ENCODE results near the gene RASSF5. TPM values are rescaled to one million over a fixed set of nuclear protein-coding genes. Genes with fewer than 3 reads are reported as not detected.

RASSF5 gene
- total RNA-seq, 1 experiment from 2014 or later: 0.75 TPM

DNA sequence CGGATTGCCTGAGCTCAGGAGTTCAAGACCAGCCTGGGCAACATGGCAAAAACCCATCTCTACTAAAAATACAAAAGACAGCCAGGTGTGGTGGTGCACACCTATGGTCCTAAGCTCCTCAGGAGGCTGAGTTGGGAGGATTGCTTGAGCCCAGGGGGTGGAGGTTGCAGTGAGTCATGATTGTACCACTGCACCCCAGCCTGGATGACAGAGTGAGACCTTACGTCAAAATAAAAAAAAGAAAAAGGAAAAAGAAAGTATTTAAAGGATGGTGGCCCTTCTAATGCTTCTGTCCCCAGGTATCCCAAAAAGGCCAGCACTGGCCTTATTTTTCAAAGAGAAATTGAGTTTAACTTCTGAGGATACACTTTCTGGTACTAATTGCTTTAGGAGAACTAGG, 35.3 kb upstream of the RASSF5 start:
- Histone ChIP-seq H3K4me3 (ENCODE audit: low read depth, low read length, poor library complexity, severe bottlenecking) (no peak overlapping the region), H3K27ac (ENCODE audit: low read depth, low read length, poor library complexity, severe bottlenecking) (no peak overlapping the region), H3K4me1 (ENCODE audit: insufficient read depth, low read length, poor library complexity, severe bottlenecking) (peaks cover 33% of the 10 kb centered on the region), H3K36me3 (ENCODE audit: insufficient read depth, low read length, poor library complexity, severe bottlenecking) (no peaks in the 10 kb centered on the region), H3K27me3 (replicated peaks; ENCODE audit: insufficient read depth, low read depth, low read length, poor library complexity) (no peaks in the 10 kb centered on the region), H3K9me3 (ENCODE audit: low read depth, low read length, poor library complexity, severe bottlenecking) (no peaks in the 10 kb centered on the region)
- CTCF ChIA-PET: no interaction called here
- POLR2A ChIA-PET (ENCODE audit: low non-redundant PET): no interaction called here
- TF ChIP-seq EZH2 (IDR thresholded peaks at IDR 0.05; ENCODE audit: borderline replicate concordance, low read depth, low read length, poor library complexity, severe bottlenecking): no peak
- BruUV-seq (replicated peaks): no TSS peak
- DNase-seq (ENCODE audit: low spot score): no peak
- intact Hi-C loops (cut with micrococcal nuclease; ENCODE audit: unreplicated experiment): loop anchor here (10.0 kb wide), 1 partner anchor 513 kb away; no protein-coding TSS in a partner anchor

DNA sequence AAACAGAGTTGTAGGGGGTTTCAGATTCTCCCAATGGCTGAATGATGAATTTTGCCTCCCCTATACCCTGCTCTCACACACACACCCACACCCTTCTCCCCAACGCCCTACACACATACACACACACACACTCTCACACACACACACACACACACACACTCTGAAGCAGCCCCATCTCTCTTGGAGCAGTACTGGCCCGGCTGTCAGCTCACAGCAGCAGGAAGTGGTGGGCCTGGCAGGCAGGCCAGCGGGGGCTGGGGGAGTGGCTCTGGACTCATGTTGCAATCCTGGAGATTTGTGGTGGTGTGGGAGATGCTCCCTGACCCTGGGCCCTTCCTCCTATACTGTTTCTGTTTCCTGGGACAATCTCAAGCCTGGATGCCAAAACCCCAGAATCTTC, 34.9 kb upstream of the RASSF5 start:
- H3K9me3 ChIP-seq (ENCODE audit: low read depth, low read length, poor library complexity, severe bottlenecking): no peaks in the 10 kb centered on the region
- peak; percentile 52 for DNase-seq (ENCODE audit: low spot score)
- H3K36me3 ChIP-seq (ENCODE audit: insufficient read depth, low read length, poor library complexity, severe bottlenecking): no peaks in the 10 kb centered on the region
- ChIA-PET POLR2A (ENCODE audit: low non-redundant PET) (no interaction called here), CTCF (no interaction called here)
- no peaks in the 10 kb centered on the region for H3K27me3 ChIP-seq (replicated peaks; ENCODE audit: insufficient read depth, low read depth, low read length, poor library complexity)
- no peak overlapping the region for H3K4me3 ChIP-seq (ENCODE audit: low read depth, low read length, poor library complexity, severe bottlenecking)
- intact Hi-C loops (cut with micrococcal nuclease; ENCODE audit: unreplicated experiment): loop anchor here (10.0 kb wide), 1 partner anchor 512 kb away; no protein-coding TSS in a partner anchor
- TF ChIP-seq, protein P1, sequence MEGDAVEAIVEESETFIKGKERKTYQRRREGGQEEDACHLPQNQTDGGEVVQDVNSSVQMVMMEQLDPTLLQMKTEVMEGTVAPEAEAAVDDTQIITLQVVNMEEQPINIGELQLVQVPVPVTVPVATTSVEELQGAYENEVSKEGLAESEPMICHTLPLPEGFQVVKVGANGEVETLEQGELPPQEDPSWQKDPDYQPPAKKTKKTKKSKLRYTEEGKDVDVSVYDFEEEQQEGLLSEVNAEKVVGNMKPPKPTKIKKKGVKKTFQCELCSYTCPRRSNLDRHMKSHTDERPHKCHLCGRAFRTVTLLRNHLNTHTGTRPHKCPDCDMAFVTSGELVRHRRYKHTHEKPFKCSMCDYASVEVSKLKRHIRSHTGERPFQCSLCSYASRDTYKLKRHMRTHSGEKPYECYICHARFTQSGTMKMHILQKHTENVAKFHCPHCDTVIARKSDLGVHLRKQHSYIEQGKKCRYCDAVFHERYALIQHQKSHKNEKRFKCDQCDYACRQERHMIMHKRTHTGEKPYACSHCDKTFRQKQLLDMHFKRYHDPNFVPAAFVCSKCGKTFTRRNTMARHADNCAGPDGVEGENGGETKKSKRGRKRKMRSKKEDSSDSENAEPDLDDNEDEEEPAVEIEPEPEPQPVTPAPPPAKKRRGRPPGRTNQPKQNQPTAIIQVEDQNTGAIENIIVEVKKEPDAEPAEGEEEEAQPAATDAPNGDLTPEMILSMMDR (conservative IDR thresholded peaks at IDR 0.05; ENCODE audit: low read depth, low read length): no peak
- no peak for TF ChIP-seq EZH2 (IDR thresholded peaks at IDR 0.05; ENCODE audit: borderline replicate concordance, low read depth, low read length, poor library complexity, severe bottlenecking)
- H3K27ac ChIP-seq (ENCODE audit: low read depth, low read length, poor library complexity, severe bottlenecking): no peak overlapping the region
- BruUV-seq (replicated peaks): no TSS peak
- H3K4me1 ChIP-seq (ENCODE audit: insufficient read depth, low read length, poor library complexity, severe bottlenecking): peaks cover 33% of the 10 kb centered on the region

DNA sequence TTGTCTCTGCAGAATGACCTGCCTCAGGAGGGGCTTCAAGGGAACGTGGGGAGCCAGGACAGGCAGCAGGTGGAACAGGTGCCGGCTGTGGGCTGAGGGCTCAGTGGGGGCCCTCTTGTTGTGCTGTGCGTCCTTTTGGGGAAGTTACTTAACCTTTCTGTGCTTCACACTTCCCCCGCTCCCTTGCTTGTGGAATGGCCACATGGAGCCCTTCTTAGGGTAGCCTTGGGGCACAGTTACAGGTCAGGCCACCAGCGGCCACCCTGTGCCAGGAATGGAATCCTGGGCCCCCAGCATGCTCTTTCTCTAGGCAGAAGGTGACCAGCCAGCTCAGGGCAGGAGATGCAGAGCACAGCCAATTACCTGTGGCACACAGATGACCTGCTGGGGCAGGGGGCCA, 34.4 kb upstream of the RASSF5 start:
- H3K4me3 ChIP-seq (ENCODE audit: low read depth, low read length, poor library complexity, severe bottlenecking): no peak overlapping the region
- BruUV-seq (replicated peaks): no TSS peak
- TF ChIP-seq, protein P1 (conservative IDR thresholded peaks at IDR 0.05; ENCODE audit: low read depth, low read length): no peak
- no peak for TF ChIP-seq EZH2 (IDR thresholded peaks at IDR 0.05; ENCODE audit: borderline replicate concordance, low read depth, low read length, poor library complexity, severe bottlenecking)
- H3K9me3 ChIP-seq (ENCODE audit: low read depth, low read length, poor library complexity, severe bottlenecking): no peaks in the 10 kb centered on the region
- DNase-seq (ENCODE audit: low spot score): no peak
- ChIA-PET POLR2A (ENCODE audit: low non-redundant PET) (no interaction called here), CTCF (no interaction called here)
- no peaks in the 10 kb centered on the region for H3K27me3 ChIP-seq (replicated peaks; ENCODE audit: insufficient read depth, low read depth, low read length, poor library complexity)
- peaks cover 33% of the 10 kb centered on the region for H3K4me1 ChIP-seq (ENCODE audit: insufficient read depth, low read length, poor library complexity, severe bottlenecking)
- intact Hi-C loops (cut with micrococcal nuclease; ENCODE audit: unreplicated experiment): loop anchor here (10.0 kb wide), 1 partner anchor 512 kb away; no protein-coding TSS in a partner anchor
- no peak overlapping the region for H3K27ac ChIP-seq (ENCODE audit: low read depth, low read length, poor library complexity, severe bottlenecking)
- no peaks in the 10 kb centered on the region for H3K36me3 ChIP-seq (ENCODE audit: insufficient read depth, low read length, poor library complexity, severe bottlenecking)

DNA sequence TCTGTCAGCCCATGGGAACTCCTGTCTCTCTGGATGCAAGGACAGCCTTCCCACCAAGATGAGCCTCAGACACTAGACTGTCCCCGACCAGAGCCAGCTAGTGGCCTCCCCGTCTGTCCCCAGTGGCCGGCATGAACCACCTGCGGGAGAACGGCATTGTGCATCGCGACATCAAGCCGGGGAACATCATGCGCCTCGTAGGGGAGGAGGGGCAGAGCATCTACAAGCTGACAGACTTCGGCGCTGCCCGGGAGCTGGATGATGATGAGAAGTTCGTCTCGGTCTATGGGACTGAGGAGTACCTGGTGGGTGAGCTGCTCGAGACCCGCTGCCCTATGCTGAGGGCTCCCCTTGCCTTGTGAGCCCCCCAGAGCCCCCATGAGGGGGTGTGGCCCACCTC, 31.3 kb upstream of the RASSF5 start:
- DNase-seq (ENCODE audit: low spot score): no peak
- ChIA-PET POLR2A (ENCODE audit: low non-redundant PET) (no interaction called here), CTCF (no interaction called here)
- BruUV-seq (replicated peaks): no TSS peak
- no peak overlapping the region for H3K27ac ChIP-seq (ENCODE audit: low read depth, low read length, poor library complexity, severe bottlenecking)
- no peak overlapping the region for H3K4me3 ChIP-seq (ENCODE audit: low read depth, low read length, poor library complexity, severe bottlenecking)
- peaks cover 17% of the 10 kb centered on the region for H3K4me1 ChIP-seq (ENCODE audit: insufficient read depth, low read length, poor library complexity, severe bottlenecking)
- H3K9me3 ChIP-seq (ENCODE audit: low read depth, low read length, poor library complexity, severe bottlenecking): no peaks in the 10 kb centered on the region
- intact Hi-C loops (cut with micrococcal nuclease; ENCODE audit: unreplicated experiment): loop anchor here (10.0 kb wide), 1 partner anchor 509 kb away; no protein-coding TSS in a partner anchor
- TF ChIP-seq EZH2 (IDR thresholded peaks at IDR 0.05; ENCODE audit: borderline replicate concordance, low read depth, low read length, poor library complexity, severe bottlenecking): no peak
- TF ChIP-seq, protein P1 (conservative IDR thresholded peaks at IDR 0.05; ENCODE audit: low read depth, low read length): no peak
- no peaks in the 10 kb centered on the region for H3K27me3 ChIP-seq (replicated peaks; ENCODE audit: insufficient read depth, low read depth, low read length, poor library complexity)
- no peaks in the 10 kb centered on the region for H3K36me3 ChIP-seq (ENCODE audit: insufficient read depth, low read length, poor library complexity, severe bottlenecking)

Data from A673 (cell line).